H9 (cell line): ENCODE data around the gene DNHD1. TPM values are rescaled to one million over a fixed set of nuclear protein-coding genes. Genes with fewer than 3 reads are reported as not detected.

Experiments
- DNase-seq: peaks from one replicate; pipeline ENCODE4 v3.0.0-alpha.2; 2017
- H2AFZ ChIP-seq: one replicate; pipeline ENCODE4 v1.6.1; 2013; ENCODE audit warnings: mild to moderate bottlenecking, low read length, control low read depth, moderate library complexity
- H2AK5ac ChIP-seq: 2 replicates; pipeline ENCODE4 v1.6.1; 2013; ENCODE audit warnings: low read length, control low read depth, mixed read lengths; ENCODE audit not compliant: insufficient read length
- H2BK120ac ChIP-seq: one replicate; pipeline ENCODE4 v1.6.1; 2013; ENCODE audit warnings: low read depth, mild to moderate bottlenecking, low read length, control low read depth, inconsistent platforms; ENCODE audit not compliant: poor library complexity, severe bottlenecking
- H2BK12ac ChIP-seq: 2 replicates; pipeline ENCODE4 v1.6.1; 2013; ENCODE audit warnings: low read length, control low read depth, mixed read lengths, low read depth; ENCODE audit not compliant: insufficient read length
- H2BK15ac ChIP-seq: 2 replicates; pipeline ENCODE4 v1.6.1; 2013; ENCODE audit warnings: low read depth, low read length, control low read depth
- H2BK20ac ChIP-seq: one replicate; pipeline ENCODE4 v1.6.1; 2013; ENCODE audit warnings: low read depth, mild to moderate bottlenecking, low read length, control low read depth, inconsistent platforms; ENCODE audit not compliant: poor library complexity, severe bottlenecking
- H2BK5ac ChIP-seq: 2 replicates; pipeline ENCODE4 v1.6.1; 2013; ENCODE audit warnings: low read length, control low read depth, mixed read lengths; ENCODE audit not compliant: insufficient read length
- H3K14ac ChIP-seq: 2 replicates; pipeline ENCODE4 v1.6.1; 2013; ENCODE audit warnings: low read length, control low read depth; ENCODE audit not compliant: insufficient read depth
- H3K18ac ChIP-seq: 2 replicates; pipeline ENCODE4 v1.6.1; 2013; ENCODE audit warnings: low read depth, mild to moderate bottlenecking, mixed read lengths, low read length, control low read depth; ENCODE audit not compliant: insufficient read length
- H3K23ac ChIP-seq: 2 replicates; pipeline ENCODE4 v1.6.1; 2013; ENCODE audit warnings: low read length, control low read depth, mixed read lengths, low read depth; ENCODE audit not compliant: insufficient read length
- H3K23me2 ChIP-seq: 2 replicates; pipeline ENCODE4 v1.6.1; 2013; ENCODE audit warnings: low read depth, mild to moderate bottlenecking, mixed read lengths, low read length, control low read depth; ENCODE audit not compliant: insufficient read length, poor library complexity, severe bottlenecking
- H3K27ac ChIP-seq: 2 replicates; pipeline ENCODE4 v1.5.1; 2013; ENCODE audit warnings: low read length, control low read depth, mixed read lengths, low read depth; ENCODE audit not compliant: insufficient read length
- H3K27me3 ChIP-seq: 2 replicates; pipeline ENCODE4 v1.6.1; 2013; ENCODE audit warnings: low read length, control low read depth, inconsistent platforms; ENCODE audit not compliant: insufficient read depth
- H3K4ac ChIP-seq: 2 replicates; pipeline ENCODE4 v1.6.1; 2013; ENCODE audit warnings: low read depth, mild to moderate bottlenecking, control low read depth, inconsistent platforms, low read length, moderate library complexity
- H3K4me1 ChIP-seq: 2 replicates; pipeline ENCODE4 v1.6.1; 2013; ENCODE audit warnings: low read length, control low read depth, inconsistent platforms; ENCODE audit not compliant: insufficient read depth
- H3K4me2 ChIP-seq: 2 replicates; pipeline ENCODE4 v1.6.1; 2013; ENCODE audit warnings: low read length, control low read depth, mixed read lengths; ENCODE audit not compliant: insufficient read length, insufficient read depth
- H3K56ac ChIP-seq: 2 replicates; pipeline ENCODE4 v1.6.1; 2013; ENCODE audit warnings: low read depth, mild to moderate bottlenecking, mixed read lengths, low read length, control low read depth; ENCODE audit not compliant: insufficient read length
- H3K79me1 ChIP-seq: 2 replicates; pipeline ENCODE4 v1.6.1; 2013; ENCODE audit warnings: low read depth, mild to moderate bottlenecking, moderate library complexity, low read length, control low read depth, inconsistent platforms; ENCODE audit not compliant: insufficient read depth, poor library complexity, severe bottlenecking
- H3K79me2 ChIP-seq: 2 replicates; pipeline ENCODE4 v1.6.1; 2013; ENCODE audit warnings: low read length, control low read depth, inconsistent platforms; ENCODE audit not compliant: insufficient read depth
- H3K9ac ChIP-seq: 2 replicates; pipeline ENCODE4 v1.6.1; 2013; ENCODE audit warnings: low read length, control low read depth, mixed read lengths; ENCODE audit not compliant: insufficient read length; ENCODE audit errors: extremely low read depth
- H3K9me3 ChIP-seq: one replicate; pipeline ENCODE4 v1.6.1; 2013; ENCODE audit warnings: low read depth, low read length, inconsistent platforms; ENCODE audit not compliant: control insufficient read depth
- H3T11ph ChIP-seq: one replicate; pipeline ENCODE4 v1.6.1; 2013; ENCODE audit warnings: mild to moderate bottlenecking, low read length, control low read depth, inconsistent platforms
- H4K20me1 ChIP-seq: one replicate; pipeline ENCODE4 v1.6.1; 2013; ENCODE audit not compliant: control insufficient read depth, insufficient read length, insufficient read depth
- H4K5ac ChIP-seq: 2 replicates; pipeline ENCODE4 v1.6.1; 2013; ENCODE audit warnings: low read depth, mild to moderate bottlenecking, mixed read lengths, low read length, control low read depth; ENCODE audit not compliant: insufficient read length
- H4K8ac ChIP-seq: replicated peaks from 2 replicates; pipeline ENCODE4 v1.6.1; 2013; ENCODE audit warnings: low read length, control low read depth, mixed read lengths, low read depth; ENCODE audit not compliant: insufficient read length
- H4K91ac ChIP-seq: 2 replicates; pipeline ENCODE4 v1.6.1; 2013; ENCODE audit warnings: low read depth, mild to moderate bottlenecking, moderate library complexity, mixed read lengths, low read length, control low read depth; ENCODE audit not compliant: insufficient read length
- H3K27ac Mint-ChIP-seq, 3 experiments: 2 replicates in 2 of 3; 3 replicates in 1 of 3; pipeline ENCODE4 v1.8.0; 2020 to 2021; ENCODE audit warnings: mixed read lengths in 3 of 3, mild to moderate bottlenecking in 1 of 3, moderate library complexity in 1 of 3
- H3K27me3 Mint-ChIP-seq: 2 replicates; pipeline ENCODE4 v1.8.0; 2021; ENCODE audit warnings: low read depth, mild to moderate bottlenecking, moderate library complexity, mixed read lengths
- H3K36me3 Mint-ChIP-seq, 3 experiments: 2 replicates in 2 of 3; 3 replicates in 1 of 3; pipeline ENCODE4 v1.8.0; 2020 to 2021; ENCODE audit warnings: low read depth in 3 of 3, mixed read lengths in 3 of 3; ENCODE audit not compliant: insufficient read depth in 1 of 3
- H3K4me1 Mint-ChIP-seq, 2 experiments: 2 replicates each; pipeline ENCODE4 v1.8.0; 2020; ENCODE audit warnings: mixed read lengths in 2 of 2
- H3K4me3 Mint-ChIP-seq, 2 experiments: 2 replicates in 1 of 2; 3 replicates in 1 of 2; pipeline ENCODE4 v1.8.0; 2020 to 2021; ENCODE audit warnings: mild to moderate bottlenecking in 2 of 2, mixed read lengths in 2 of 2, moderate library complexity in 1 of 2
- H3K9me3 Mint-ChIP-seq, 2 experiments: 2 replicates in 1 of 2; 3 replicates in 1 of 2; pipeline ENCODE4 v1.8.0; 2020; ENCODE audit warnings: mild to moderate bottlenecking in 2 of 2, mixed read lengths in 2 of 2, moderate library complexity in 1 of 2
- WGBS: extraction: QIAGEN DNeasy Blood & Tissue Kit; methylation state at CpG from one replicate; pipeline ENCODE4 v1.1.7; 2013; ENCODE audit warnings: missing lambda C conversion rate, low lambda C conversion rate, mixed read lengths; ENCODE audit not compliant: insufficient read length; ENCODE audit errors: extremely low coverage; 5-methylcytosine and 5-hydroxymethylcytosine counted together
- total RNA-seq: library from RNA; stranded (reverse); gene quantifications from 2 replicates; pipeline ENCODE4 v1.2.1, GENCODE V29; 2021
- TF ChIP-seq, protein P1 (sequence below): fragments of 200-600 bp; sonication (generic); conservative IDR thresholded peaks from 3 replicates; pipeline ENCODE4 v1.8.0; 2021; ENCODE audit warnings: antibody characterized with exemption, mild to moderate bottlenecking

The DNHD1 gene
- total RNA-seq, 1 experiment from 2014 or later, result 3.5 TPM

- H4K20me1 ChIP-seq, result no peaks in the 10 kb centered on the region
- H4K5ac ChIP-seq, result no peak overlapping the region
- H4K91ac ChIP-seq, result no peak overlapping the region
- no peaks in the 10 kb centered on the region for H3K23me2 ChIP-seq
- no peak overlapping the region for H3K23ac ChIP-seq
- no peak overlapping the region for H3K27ac ChIP-seq
- no peaks in the 10 kb centered on the region for H3K79me2 ChIP-seq
- Mint-ChIP-seq H3K9me3 (no peaks in the 10 kb centered on the region; a peak in 1 of 5 replicates), H3K36me3 (no peaks in the 10 kb centered on the region; a peak in 2 of 7 replicates), H3K4me1 (peaks cover 29 to 39% of the 10 kb centered on the region in 2 experiments), H3K4me3 (no peak overlapping the region), H3K27ac (peak overlapping the region in 2 of 3 experiments; percentile 5 to 18; a peak in 3 of 7 replicates), H3K27me3 (no peaks in the 10 kb centered on the region)
- H2BK120ac ChIP-seq, result no peak overlapping the region
- no peak overlapping the region for H3T11ph ChIP-seq
- DNase-seq, result no peak
- no peak overlapping the region for H3K4me2 ChIP-seq
- no peak overlapping the region for H3K18ac ChIP-seq
- no peak overlapping the region for H2BK15ac ChIP-seq
- WGBS, result no CpG with 5 or more reads among the region's 2 CpGs
- no peak overlapping the region for H2BK20ac ChIP-seq
- no peak overlapping the region for H3K4ac ChIP-seq
- peaks cover 6% of the 10 kb centered on the region; the same call in 1 of the 2 replicates for H3K4me1 ChIP-seq
- no peak overlapping the region for H3K56ac ChIP-seq
- TF ChIP-seq, protein P1, sequence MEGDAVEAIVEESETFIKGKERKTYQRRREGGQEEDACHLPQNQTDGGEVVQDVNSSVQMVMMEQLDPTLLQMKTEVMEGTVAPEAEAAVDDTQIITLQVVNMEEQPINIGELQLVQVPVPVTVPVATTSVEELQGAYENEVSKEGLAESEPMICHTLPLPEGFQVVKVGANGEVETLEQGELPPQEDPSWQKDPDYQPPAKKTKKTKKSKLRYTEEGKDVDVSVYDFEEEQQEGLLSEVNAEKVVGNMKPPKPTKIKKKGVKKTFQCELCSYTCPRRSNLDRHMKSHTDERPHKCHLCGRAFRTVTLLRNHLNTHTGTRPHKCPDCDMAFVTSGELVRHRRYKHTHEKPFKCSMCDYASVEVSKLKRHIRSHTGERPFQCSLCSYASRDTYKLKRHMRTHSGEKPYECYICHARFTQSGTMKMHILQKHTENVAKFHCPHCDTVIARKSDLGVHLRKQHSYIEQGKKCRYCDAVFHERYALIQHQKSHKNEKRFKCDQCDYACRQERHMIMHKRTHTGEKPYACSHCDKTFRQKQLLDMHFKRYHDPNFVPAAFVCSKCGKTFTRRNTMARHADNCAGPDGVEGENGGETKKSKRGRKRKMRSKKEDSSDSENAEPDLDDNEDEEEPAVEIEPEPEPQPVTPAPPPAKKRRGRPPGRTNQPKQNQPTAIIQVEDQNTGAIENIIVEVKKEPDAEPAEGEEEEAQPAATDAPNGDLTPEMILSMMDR, result no peak
- H3K79me1 ChIP-seq, result no peaks in the 10 kb centered on the region
- H2BK5ac ChIP-seq, result no peak overlapping the region
- H2AFZ ChIP-seq, result no peak overlapping the region
- no peak overlapping the region for H2AK5ac ChIP-seq
- H3K9ac ChIP-seq, result no peak overlapping the region
- H4K8ac ChIP-seq, result no peak overlapping the region
- no peaks in the 10 kb centered on the region for H3K27me3 ChIP-seq
- H3K9me3 ChIP-seq, result no peaks in the 10 kb centered on the region
- no peak overlapping the region for H3K14ac ChIP-seq
- H2BK12ac ChIP-seq, result no peak overlapping the region
Measured at GRCh38 chr11:6565325-6565724, 68.2 kb downstream of the DNHD1 start.
